Mucosa of descending colon (tissue), 3 donors: ENCODE results near the gene DAND5. TPM values are rescaled to one million over a fixed set of nuclear protein-coding genes. Genes with fewer than 3 reads are reported as not detected.
A peak's percentile ranks its signal among the peaks of the same experiment; 100 is the strongest.

Experiments
- ATAC-seq: fragments of 200-7000 bp; cut with Tn5 transposase; one replicate; pipeline ENCODE4 v1.9.1; 2020; ENCODE audit warnings: mild to moderate bottlenecking, moderate library complexity
- DNase-seq, 3 donors: peaks; one replicate each; pipeline ENCODE4 v3.0.0-alpha.2; 2020
- H3K36me3 ChIP-seq: fragments of 200-600 bp; one replicate; pipeline ENCODE4 v1.8.0; 2021; ENCODE audit warnings: low read depth, mild to moderate bottlenecking
- H3K4me1 ChIP-seq: fragments of 200-600 bp; one replicate; pipeline ENCODE4 v1.8.0; 2021; ENCODE audit warnings: low read depth, mild to moderate bottlenecking
- H3K4me3 ChIP-seq: fragments of 200-600 bp; one replicate; pipeline ENCODE4 v1.8.0; 2021; ENCODE audit warnings: mild to moderate bottlenecking
- H3K9me3 ChIP-seq: fragments of 200-600 bp; one replicate; pipeline ENCODE4 v1.8.0; 2021; ENCODE audit warnings: mild to moderate bottlenecking
- intact Hi-C, 2 donors: fragments of 100-400 bp; cut with DNase I in 1 of 2; cut with micrococcal nuclease in 1 of 2; formaldehyde crosslinking; loops; one replicate each; pipeline versions ENCODE4 v1.11.0 to v1.11.1; 2022; cut with DNase I, micrococcal nuclease
- total RNA-seq, 3 donors: library from RNA; stranded (reverse); fragmentation: NEBNext Ultra II Directional in 2 of 3; extraction: Animal tissue kit (Norgen Biotek cat#: 25700) in 2 of 3; gene quantifications; one replicate each; pipeline versions ENCODE4 v1.2.1 to v1.2.4, GENCODE V29; 2021 to 2023
- TF ChIP-seq, protein P1 (sequence below): fragments of 200-600 bp; IDR thresholded peaks from one replicate; pipeline ENCODE4 v1.8.0; 2022; ENCODE audit warnings: antibody characterized with exemption, mild to moderate bottlenecking
- donor health status: DM: no; HTN: no; CAD: no; lungs with moderate emphysema.
- donor health status: DM: no; HTN: no; CAD: no.
- donor health status: DM: no; HTN: yes; CAD: no.

Gene DAND5
- total RNA-seq, 3 donors from 2014 or later, result 0.34 to 1.1 TPM; not detected in 1

DNA sequence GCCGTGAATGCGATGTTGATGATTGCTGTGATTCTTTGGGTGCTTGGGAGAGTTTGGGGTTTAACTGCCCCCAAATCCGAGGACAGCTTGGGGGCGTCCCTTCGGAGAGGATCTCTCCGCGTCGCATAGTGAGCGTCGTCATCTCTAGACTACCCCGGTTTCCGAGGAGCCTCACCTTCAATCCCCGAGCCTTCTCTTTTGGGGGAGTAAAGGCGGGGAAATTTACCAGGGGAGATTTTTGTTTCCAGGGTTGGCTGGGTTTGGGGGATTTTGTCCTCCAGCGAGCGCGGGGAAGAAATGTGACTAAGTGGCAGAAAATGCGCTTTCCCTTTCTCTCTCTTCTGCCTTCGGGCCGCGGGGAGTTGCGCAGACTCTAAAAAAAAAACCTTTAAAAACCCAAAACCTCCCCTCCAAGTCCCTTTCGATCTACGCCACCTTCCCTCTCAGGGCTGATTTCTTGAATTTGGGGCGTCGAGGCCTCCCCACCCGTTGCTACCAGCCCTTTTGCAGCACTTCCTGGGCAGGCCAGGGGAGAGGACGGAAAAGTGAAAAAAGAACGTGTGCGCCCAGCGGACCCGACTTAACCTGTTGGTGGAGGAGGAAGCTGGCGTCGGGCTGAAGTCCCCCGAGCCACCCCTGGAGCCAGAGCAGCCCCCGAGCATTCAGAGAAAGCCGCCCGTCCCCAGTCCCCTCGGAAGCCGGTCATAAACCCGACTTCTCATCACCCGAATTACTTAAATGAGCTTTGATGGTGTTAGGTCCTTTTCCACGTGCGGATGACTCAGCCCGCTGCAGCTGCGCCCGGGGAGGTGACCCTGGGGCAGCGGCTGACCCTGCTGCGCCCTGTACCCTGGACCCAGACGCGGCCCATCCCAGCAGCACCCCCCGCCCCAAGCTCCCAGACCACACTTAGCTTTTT is 43.6 kb downstream of the DAND5 start:
- intact Hi-C loops, result no loop called here
- peak; percentile 86 for ATAC-seq
- peaks cover 20% of the 10 kb centered on the region for H3K4me1 ChIP-seq
- H3K9me3 ChIP-seq, result no peaks in the 10 kb centered on the region
- H3K36me3 ChIP-seq, result no peaks in the 10 kb centered on the region
- DNase-seq, result peak; percentile 73 to 79 (median 73)
- TF ChIP-seq, protein P1, sequence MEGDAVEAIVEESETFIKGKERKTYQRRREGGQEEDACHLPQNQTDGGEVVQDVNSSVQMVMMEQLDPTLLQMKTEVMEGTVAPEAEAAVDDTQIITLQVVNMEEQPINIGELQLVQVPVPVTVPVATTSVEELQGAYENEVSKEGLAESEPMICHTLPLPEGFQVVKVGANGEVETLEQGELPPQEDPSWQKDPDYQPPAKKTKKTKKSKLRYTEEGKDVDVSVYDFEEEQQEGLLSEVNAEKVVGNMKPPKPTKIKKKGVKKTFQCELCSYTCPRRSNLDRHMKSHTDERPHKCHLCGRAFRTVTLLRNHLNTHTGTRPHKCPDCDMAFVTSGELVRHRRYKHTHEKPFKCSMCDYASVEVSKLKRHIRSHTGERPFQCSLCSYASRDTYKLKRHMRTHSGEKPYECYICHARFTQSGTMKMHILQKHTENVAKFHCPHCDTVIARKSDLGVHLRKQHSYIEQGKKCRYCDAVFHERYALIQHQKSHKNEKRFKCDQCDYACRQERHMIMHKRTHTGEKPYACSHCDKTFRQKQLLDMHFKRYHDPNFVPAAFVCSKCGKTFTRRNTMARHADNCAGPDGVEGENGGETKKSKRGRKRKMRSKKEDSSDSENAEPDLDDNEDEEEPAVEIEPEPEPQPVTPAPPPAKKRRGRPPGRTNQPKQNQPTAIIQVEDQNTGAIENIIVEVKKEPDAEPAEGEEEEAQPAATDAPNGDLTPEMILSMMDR, result no peak
- no peak overlapping the region for H3K4me3 ChIP-seq

DNA sequence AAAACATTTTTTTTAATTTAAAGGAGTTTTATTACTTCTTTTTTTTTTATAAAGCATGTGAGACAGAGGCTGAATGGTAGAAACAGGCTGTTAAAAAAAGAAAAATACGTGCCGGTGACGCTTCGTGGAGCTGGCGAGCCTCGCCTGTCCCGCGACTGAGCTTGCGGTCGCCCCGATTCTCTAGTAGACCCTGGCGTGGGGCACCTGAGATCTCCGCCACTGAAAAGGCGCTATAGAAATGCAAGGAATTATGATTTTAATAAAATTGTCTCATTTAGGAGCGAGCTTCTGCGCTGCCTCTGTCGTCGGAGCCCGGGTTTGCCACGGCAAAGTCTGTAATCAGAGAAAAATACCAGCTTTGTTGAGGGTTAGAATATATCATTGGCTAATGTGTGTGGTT is 44.3 kb downstream of the DAND5 start:
- Histone ChIP-seq H3K4me1 (peaks cover 18% of the 10 kb centered on the region), H3K9me3 (no peaks in the 10 kb centered on the region), H3K4me3 (no peak overlapping the region), H3K36me3 (no peaks in the 10 kb centered on the region)
- intact Hi-C loops, result no loop called here
- no peak for ATAC-seq
- TF ChIP-seq, protein P1, result no peak
- DNase-seq, result no peak

DNA sequence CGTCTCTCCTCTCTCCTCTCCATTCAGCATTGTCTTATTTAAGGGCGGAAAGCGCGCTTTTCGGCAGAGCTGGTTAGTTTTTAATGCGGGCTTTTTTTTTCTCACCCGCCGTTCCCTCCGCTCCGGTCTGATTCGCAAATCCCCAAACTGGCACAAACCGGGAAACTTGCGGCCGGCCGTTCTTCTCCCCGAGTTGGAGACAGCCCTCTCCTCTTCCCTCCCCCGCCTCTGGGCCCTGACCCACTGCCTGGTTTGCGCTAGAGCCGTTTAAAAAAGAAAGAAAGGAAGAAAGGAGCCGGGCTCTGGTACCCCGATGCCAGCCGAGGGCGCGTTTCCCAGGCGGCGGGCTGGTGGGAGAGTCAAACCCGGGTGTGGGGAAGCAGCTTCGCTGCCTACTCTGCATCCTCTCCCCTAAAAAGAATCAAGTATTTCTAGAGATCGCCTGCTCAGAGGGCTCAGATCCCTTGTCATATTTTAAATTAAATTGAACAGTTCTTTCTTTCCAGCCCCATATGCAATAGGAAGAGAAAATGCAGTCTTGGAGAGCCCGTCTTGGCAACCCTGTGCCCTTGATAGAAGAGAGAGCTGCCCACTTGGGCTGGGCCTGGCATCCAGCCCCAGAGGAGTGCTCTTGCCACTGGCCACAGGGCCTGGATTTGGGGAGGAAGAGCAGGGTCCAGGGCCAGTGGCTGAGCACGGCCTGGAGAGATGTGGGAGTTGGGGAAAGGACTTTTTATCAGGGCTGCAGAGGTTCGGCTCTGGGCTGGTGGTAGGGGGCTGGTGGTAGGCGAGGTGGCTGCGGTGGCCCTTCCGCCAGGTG is 44.9 kb downstream of the DAND5 start:
- no peak for ATAC-seq
- H3K4me3 ChIP-seq, result no peak overlapping the region
- H3K4me1 ChIP-seq, result peaks cover 18% of the 10 kb centered on the region

DNA sequence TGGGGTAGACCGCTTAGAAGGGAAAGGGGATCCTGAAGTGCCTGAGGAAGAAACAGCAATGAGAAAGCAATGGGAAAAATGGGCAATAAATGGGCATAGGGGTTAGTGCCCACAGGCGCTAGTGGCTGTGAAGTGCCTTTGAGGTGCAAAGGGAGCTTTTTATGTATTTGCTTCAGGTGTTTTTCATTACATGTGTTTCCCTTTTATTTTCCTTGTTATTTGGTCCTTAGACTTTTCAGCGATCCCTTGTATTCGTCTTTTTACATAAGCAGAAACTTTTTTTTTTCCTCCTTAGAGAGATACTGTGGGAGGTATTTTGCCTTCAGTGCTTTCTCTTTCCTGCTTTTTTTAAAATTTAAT is 45.5 kb downstream of the DAND5 start:
- TF ChIP-seq, protein P1, result no peak

More for the DNA sequence above, 44.9 kb downstream of the DAND5 start:
- DNase-seq, result no peak
- no peaks in the 10 kb centered on the region for H3K9me3 ChIP-seq
- TF ChIP-seq, protein P1, result no peak
- H3K36me3 ChIP-seq, result no peaks in the 10 kb centered on the region
- intact Hi-C loops, result no loop called here

DNA sequence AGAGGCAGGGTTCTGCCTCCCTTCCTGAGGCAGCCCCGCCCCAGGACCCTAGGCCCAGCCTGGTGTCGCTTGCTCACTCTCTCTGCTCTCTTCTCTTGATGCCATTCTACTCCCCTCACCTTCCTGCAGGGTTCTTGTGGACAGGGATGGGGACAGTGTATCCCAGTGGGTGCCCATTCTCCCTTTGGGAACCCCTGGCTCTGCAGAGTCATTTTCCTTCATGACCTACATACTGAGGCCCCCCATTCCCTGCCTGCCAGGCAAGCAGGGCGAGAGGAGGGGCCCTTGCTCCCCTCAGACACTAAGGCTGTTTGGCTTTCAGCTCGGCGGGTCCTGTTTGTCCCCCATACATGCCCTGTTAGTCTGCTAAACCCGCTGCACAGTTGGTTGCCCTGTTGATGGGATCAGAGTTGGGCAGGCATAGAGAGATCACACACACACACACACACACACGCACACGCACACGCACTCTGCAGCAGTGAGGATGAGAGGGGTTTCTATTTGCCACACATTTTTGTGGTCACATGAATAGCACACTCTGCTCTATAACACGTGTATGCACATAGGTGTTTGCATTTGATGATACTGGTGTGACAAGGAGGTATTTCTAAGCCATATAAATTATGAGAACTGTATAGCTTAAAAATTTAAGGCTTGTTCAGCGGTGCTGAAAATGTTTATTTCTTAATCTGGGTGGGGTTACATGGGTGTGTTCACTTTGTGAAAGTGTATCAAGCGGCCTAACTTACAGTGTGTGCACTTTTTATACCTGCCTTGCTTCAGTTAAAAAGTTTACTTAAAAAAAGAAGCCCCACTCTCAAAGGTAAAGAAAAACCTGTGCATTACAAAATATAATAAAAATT is 46.2 kb downstream of the DAND5 start:
- peak; percentile 6 for ATAC-seq
- no peak overlapping the region for H3K4me3 ChIP-seq
- no peaks in the 10 kb centered on the region for H3K36me3 ChIP-seq
- no peaks in the 10 kb centered on the region for H3K9me3 ChIP-seq
- TF ChIP-seq, protein P1, result no peak
- peaks cover 18% of the 10 kb centered on the region for H3K4me1 ChIP-seq
- intact Hi-C loops, result no loop called here
- DNase-seq, result no peak

More for the DNA sequence above, 45.5 kb downstream of the DAND5 start:
- no peak for DNase-seq
- Histone ChIP-seq H3K4me1 (peaks cover 18% of the 10 kb centered on the region), H3K9me3 (no peaks in the 10 kb centered on the region), H3K4me3 (no peak overlapping the region), H3K36me3 (no peaks in the 10 kb centered on the region)
- intact Hi-C loops, result no loop called here
- ATAC-seq, result no peak
